NCI-H1436 treated with DMSO at 0.1 percent for 48 hours (cell line): ENCODE measurements around the gene ATP2A3.
A peak's percentile ranks its signal among the peaks of the same experiment; 100 is the strongest.

Experiments used
- DNase-seq: peaks from one replicate; lab custom pipeline; 2025; lab: John Stamatoyannopoulos, UW

The ATP2A3 gene

DNA sequence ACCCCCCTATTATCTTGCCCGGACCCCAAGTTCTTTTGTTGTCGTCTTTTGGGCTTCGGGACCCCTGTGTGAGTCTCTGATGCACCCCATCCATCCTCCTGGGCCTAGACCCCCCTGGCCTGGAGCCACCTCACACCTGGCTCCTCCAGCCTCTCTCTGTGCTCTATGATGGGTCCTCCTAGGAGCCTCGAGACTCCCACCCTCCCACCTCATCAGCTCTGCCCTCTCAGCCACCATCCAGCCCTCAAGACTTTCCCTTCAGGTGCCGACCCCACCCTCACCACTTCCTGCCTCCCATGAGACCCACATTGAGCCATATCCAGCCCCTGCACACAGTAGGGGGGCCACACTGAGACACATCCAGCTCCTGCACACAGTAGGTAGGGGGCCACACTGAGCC is 8.7 kb upstream of the ATP2A3 start:
- DNase-seq, result no peak

DNA sequence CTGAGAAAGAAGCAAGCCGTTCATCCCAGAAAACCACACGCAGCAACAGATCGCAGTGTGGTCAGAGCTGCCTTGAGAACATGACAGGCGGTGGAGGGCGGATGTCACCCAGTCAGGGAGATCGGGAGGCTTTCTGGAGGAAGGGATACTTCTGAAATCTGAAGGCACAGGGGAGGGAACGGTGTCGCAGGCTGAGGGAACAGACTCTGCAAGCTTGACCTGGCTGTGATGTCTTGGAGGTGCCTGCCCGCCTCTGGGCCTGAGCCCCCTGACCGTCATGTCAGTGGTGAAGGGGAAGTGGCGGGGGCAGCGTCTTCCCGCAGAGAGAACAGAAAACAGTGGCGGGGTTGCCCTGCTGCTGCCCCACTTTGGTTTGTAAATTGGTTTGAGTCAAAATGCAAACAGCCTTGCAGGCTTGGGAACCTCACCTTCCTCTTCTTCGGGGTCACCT is 8.1 kb upstream of the ATP2A3 start:
- no peak for DNase-seq

GRCh38 chr17:3970668-3971067 is 6.4 kb upstream of the ATP2A3 start:
- DNase-seq, result no peak

DNA sequence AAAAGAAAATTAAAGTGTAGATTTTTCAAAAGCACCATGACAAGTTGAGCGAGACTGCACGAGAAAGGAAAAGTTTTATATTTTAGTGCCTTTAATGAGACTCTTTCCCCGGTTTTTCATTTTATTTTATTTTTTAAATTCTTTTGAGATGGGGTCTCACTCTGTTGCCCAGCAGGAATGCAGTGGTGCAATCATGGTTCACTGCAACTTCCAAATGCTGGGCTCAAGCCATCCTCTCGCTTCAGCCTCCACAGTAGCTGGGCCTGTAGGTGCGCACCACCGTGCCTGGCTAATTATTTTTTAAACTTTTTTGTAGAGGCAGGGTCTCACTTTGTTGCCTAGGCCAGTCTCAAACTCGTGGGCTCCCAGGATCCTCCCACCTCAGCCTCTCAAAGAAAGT is 5.7 kb upstream of the ATP2A3 start:
- no peak for DNase-seq

- no peak for DNase-seq
Observed at GRCh38 chr17:3968886-3969524, 4.8 kb upstream of the ATP2A3 start.

GRCh38 chr17:3968015-3968414 is 3.8 kb upstream of the ATP2A3 start:
- DNase-seq, result no peak

GRCh38 chr17:3966720-3967363 is 2.6 kb upstream of the ATP2A3 start:
- no peak for DNase-seq

- no peak for DNase-seq
Observed at GRCh38 chr17:3965118-3965800, 1.0 kb upstream of the ATP2A3 start.

DNA sequence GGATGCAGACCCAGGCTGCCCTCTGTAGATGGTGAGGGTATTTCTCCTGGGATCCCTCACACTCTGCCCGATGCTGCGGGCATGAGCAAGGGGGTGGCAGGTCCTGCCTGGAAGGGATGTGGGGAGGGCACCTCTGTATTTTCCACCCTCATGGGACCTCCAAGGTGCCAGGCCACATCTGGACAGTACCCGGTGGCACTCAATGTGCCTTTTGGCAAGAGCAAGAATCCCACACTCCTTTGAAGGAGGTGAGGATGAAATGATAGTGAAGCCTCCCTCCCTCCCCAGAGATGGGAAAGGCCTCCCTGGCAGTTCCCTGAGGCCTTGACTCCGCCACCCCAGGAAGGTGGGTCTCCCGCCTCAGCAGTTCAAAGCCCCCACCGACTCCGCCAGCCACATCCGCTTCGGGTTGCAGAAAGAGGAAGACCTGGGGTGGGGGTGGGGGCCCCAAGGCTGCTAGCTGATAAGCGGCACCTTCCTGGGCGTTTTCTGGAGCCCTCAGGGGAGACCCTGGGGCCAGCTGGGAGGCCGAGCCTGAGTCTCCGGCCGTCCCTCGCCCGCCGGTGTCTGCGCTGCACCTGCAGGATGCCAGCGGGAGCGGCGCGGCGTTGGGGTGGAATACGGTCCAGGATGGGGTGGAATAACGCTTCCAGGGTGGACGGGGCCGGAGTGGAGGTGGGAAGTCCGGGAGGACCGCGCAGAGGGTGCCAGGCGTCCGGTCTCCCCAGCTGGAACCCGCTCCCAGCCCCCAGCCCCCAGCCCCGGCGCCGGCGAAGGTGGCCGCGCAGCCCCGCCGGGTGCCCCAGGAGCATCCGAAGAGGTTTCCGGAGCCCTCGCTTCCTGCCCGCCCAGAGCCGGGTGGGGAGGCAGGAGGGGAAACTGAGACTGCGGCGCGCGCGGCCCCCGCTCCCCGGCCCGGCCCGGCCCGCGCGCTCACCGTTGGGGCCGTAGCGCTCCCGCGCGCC is 718 bp downstream of the ATP2A3 start:
- DNase-seq, result no peak

GRCh38 chr17:3962965-3963236 is 1.3 kb downstream of the ATP2A3 start:
- no peak for DNase-seq

GRCh38 chr17:3962217-3962964 is 1.8 kb downstream of the ATP2A3 start:
- DNase-seq, result no peak

GRCh38 chr17:3961564-3962047 is 2.6 kb downstream of the ATP2A3 start:
- DNase-seq, result no peak

GRCh38 chr17:3960764-3961163 is 3.5 kb downstream of the ATP2A3 start:
- no peak for DNase-seq

DNA sequence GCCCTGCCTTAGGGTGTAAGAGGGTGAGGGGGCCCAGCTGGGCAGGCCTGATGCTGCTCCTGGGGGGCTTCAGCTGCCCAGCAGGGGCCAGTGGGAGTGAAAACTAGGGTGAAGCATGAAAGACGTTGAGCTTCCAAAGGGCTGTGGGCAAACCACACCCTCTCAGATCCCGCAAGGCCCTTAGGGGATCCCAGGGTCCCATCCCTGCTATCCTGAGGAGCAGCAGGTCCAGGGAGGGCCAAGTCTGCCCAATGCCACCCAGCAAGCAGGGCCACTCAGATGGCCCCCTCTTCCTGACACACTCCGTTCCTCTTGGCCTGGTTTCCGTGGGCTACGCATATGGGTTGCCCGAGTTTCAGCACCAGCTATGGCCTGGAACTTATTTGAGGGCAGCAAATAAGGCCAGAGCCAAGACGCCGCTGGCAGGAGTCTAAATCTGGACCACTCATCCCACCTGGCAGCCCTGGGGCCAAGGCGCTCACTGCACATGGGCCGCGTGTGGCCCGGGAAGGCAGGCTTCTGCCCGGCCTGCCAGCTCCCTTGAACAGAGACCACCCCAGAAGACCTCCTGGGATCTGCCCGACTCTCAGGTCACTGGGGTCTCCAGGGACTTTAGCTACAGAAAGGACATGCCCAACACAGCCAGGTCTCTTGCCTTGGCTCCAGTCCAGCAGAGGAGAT is 4.2 kb downstream of the ATP2A3 start:
- no peak for DNase-seq

- no peak for DNase-seq
Observed at GRCh38 chr17:3959295-3959899, 4.8 kb downstream of the ATP2A3 start.

GRCh38 chr17:3957735-3958599 is 6.3 kb downstream of the ATP2A3 start:
- no peak for DNase-seq

GRCh38 chr17:3956983-3957382 is 7.3 kb downstream of the ATP2A3 start:
- DNase-seq, result peak; percentile 96

DNA sequence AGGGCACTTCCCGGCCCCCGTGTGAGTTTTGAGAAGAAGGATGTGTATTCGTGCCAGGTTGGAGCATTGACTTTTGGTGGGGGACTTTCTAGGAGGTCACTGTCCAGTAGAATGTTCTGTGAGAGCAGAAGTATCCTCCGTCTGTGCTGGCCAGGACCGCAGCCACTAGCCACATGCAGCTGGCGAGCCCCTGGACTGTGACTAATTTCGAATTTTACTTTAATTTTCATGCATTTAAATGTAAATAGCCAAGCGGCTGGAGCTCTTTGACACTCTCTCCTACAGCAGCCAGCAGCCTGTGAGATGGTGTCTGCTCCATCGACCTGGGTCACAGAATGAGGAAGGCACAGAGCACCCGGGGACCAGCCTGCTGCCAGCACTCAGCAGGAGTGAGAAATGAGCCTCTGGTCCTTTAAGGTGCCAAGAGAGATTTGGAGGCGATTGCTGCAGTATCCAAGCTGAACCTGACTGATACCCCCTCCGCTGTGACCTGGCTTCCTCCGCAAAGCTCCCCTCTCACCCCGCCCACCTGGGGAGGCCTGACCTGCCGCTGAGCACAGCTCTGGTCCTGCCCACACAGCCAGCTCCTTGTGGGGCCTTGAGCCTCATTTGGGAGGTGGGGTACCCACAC is 7.8 kb downstream of the ATP2A3 start:
- DNase-seq, result no peak

DNA sequence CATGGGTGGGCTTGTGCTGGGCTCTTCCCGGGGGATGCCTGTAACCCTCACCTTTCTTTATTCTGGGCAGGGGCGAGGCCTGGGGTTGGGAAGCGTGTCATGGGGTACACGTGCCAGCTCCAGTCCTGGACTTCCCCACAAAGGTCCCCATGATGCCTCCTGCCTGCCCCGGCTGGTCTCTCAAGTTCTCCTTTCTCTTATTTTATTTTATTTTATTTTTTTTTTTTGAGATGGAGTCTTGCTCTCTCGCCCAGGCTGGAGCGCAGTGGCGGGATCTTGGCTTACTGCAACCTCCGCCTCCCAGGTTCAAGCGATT is 8.6 kb downstream of the ATP2A3 start:
- DNase-seq, result no peak
